Panc1 (cell line): ENCODE data around the gene CDR2L.
"Not testable (repeated sequence)": the region's sequence is repeated elsewhere in the genome, so short reads cannot be mapped to it uniquely, and the experiment has no call there.

Source experiments
- CTCF ChIP-seq: fragments of 450-650 bp; IDR thresholded peaks from 2 replicates; pipeline ENCODE4 v1.5.1; 2017; ENCODE audit warnings: mild to moderate bottlenecking
- POLR2AphosphoS5 ChIP-seq: IDR thresholded peaks from 2 replicates; pipeline ENCODE4 v1.6.1; 2012; ENCODE audit warnings: mild to moderate bottlenecking, low read depth, low read length, moderate library complexity
- REST ChIP-seq, 2 experiments: IDR thresholded peaks; 2 replicates each; pipeline ENCODE4 v1.6.1; 2011 to 2012; ENCODE audit warnings: low read depth in 2 of 2, control low read depth in 1 of 2, low read length in 1 of 2, mild to moderate bottlenecking in 1 of 2, moderate library complexity in 1 of 2; ENCODE audit not compliant: insufficient read depth in 1 of 2
- SIN3A ChIP-seq: IDR thresholded peaks from 2 replicates; pipeline ENCODE4 v1.6.1; 2012; ENCODE audit warnings: low read depth, mild to moderate bottlenecking, low read length, moderate library complexity, borderline replicate concordance; ENCODE audit not compliant: insufficient read depth
- TCF7L2 ChIP-seq: IDR thresholded peaks from 2 replicates; pipeline ENCODE4 v1.6.1; 2011; ENCODE audit warnings: mild to moderate bottlenecking, low read depth, low read length, inconsistent platforms

- not testable (repeated sequence) for TF ChIP-seq CTCF; SIN3A; POLR2AphosphoS5; REST (IDR thresholded peaks at IDR 0.05; ENCODE audit: insufficient read depth in 1 of 2, low read depth in 2 of 2, low read length in 1 of 2); TCF7L2
Observed at GRCh38 chr17:74982663-74983313, 4.6 kb upstream of the CDR2L start.
